ENCODE results near the gene TBK1.
A peak's percentile ranks its signal among the peaks of the same experiment; 100 is the strongest.
"Not testable (repeated sequence)": the region's sequence is repeated elsewhere in the genome, so short reads cannot be mapped to it uniquely, and the experiment has no call there.

The TBK1 gene

DNA sequence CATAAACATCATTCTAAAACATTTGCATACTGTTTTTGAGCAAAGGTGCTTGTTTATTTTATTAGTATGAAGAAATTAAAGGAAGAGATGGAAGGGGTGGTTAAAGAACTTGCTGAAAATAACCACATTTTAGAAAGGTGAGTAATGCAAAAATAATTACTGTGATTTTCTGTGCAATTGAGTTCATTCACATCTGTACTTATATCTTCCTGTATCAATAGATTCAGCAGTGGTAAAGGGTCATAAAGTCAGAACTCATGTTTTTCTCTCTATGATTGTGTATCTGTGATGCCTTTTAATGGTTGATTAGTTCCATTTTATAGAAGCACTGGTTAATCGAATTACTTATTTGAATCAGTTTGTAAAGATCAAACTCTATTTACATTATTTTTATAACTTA lies 46.0 kb downstream of the TBK1 start:
- no peak for DNase-seq

- DNase-seq: no peak
Measured at GRCh38 chr12:64500394-64500793, 48.5 kb downstream of the TBK1 start.

- no peak for DNase-seq
Measured at GRCh38 chr12:64501486-64501885, 49.6 kb downstream of the TBK1 start.

DNA sequence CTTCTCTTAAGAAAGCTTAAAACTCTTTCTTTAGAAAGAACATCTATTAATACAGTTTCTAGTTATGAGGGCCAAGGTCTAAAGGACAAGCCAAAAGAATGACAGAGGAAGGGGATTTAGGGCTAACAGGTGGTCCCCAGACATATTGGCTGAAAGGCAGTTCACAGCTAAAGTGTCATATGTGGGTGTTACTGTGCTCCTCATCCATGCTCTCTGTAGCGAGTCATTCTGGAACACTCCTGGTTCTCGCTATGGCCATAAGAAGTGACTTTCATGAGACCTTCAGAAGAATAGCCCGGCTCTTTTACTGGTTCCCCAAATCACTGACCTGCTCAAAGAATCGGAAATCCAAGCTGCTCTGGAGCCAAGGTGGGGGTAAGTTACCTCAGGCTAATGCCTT lies 55.0 kb downstream of the TBK1 start:
- no peak for DNase-seq

- no peak for DNase-seq
Measured at GRCh38 chr12:64510667-64511066, 58.7 kb downstream of the TBK1 start.

DNA sequence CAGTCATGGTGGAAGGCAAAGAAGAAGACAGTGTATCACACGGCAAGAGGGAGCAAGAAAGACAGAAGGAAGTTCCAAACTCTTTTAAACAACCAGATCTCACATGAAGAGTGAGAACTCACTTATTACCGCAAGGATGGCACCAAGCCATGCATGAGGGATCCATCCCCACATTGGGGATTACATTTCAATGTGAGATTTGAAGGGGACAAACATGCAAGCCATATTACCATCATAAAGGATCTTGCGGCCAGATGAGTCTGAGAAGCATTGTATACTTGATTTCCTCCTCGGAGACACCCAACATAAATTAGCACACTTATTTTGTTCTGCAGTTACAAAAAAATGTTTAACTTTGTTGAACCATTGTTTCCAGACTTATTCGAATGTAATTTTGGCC lies 66.5 kb downstream of the TBK1 start:
- no peak for DNase-seq

DNA sequence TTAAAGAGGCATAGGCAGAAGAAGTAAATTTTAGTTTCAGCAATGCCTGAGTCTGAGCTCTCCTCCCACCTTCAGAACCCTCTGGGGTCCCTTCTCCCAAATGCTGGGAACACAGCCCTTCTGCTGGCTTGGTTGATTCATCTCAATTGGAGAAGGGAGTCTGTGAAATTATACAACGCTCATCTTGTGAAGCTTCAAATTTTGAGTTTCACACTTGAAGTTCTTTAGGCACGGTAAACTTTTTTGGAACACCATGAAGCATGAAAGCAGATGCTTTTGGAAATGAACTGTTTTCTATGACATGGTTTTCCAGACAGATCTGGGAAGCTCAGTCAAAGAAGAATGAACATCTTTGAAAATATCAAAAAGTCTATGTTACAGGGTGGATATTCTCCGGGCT lies 69.9 kb downstream of the TBK1 start:
- no peak for DNase-seq

GRCh38 chr12:64522316-64522715 lies 70.4 kb downstream of the TBK1 start:
- no peak for DNase-seq

DNA sequence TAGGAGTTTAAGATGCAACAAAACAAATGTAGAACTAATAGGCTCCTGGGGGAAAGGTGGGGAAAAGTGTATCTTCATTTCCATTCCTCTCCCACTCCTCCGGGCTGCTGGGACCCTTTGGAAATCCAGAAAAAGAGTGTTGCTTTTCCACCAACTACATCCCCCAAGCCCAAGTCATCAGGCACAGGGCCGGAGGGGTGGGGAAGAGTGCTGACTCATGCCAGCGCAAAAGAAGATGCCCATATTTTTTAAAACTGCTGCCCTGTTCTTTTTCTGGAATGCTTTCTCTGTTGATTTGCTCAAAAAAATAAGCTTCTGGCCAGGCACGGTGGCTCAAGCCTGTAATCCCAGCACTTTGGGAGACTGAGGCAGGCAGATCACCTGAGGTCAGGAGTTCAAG lies 70.9 kb downstream of the TBK1 start:
- no peak for DNase-seq

- DNase-seq: not testable (repeated sequence)
Measured at GRCh38 chr12:64523565-64524444, 71.9 kb downstream of the TBK1 start.

GRCh38 chr12:64525461-64526160 lies 73.7 kb downstream of the TBK1 start:
- no peak for DNase-seq

- DNase-seq: no peak
Measured at GRCh38 chr12:64526859-64527258, 74.9 kb downstream of the TBK1 start.

GRCh38 chr12:64528616-64529015 lies 76.7 kb downstream of the TBK1 start:
- no peak for DNase-seq

- no peak for DNase-seq
Measured at GRCh38 chr12:64530566-64530965, 78.6 kb downstream of the TBK1 start.

DNA sequence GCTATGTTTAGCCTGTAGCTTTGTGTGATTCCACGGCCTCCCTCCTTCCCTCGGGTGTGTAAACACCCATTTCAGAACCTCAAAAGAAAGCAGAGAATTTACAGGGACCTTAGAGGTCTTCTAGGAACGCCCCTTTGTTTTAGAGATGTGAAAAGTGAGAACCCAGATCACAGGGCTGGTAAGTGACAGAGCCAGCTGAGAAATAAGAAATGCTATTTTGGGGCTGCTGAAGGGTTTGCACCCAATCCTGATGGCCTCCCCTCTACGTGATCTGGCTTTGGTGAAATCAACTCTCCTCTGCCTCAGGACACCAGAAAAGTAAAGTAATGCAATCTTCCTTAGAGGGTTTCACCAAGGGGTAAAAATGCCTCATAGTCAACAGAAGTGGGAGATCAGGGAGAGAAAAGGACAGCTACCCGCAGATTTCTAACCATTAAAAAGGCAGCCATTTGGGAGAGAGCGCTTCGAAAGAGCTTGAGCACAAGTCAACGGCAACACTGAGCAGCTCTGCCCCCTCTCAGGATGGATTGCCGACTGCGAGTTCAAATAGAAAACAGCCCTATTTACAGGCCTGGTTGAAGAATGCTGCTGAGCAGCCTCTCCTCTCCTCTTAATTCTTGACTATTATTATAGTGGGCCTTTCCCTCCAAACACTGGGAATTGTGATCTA lies 79.9 kb downstream of the TBK1 start:
- no peak for DNase-seq

DNA sequence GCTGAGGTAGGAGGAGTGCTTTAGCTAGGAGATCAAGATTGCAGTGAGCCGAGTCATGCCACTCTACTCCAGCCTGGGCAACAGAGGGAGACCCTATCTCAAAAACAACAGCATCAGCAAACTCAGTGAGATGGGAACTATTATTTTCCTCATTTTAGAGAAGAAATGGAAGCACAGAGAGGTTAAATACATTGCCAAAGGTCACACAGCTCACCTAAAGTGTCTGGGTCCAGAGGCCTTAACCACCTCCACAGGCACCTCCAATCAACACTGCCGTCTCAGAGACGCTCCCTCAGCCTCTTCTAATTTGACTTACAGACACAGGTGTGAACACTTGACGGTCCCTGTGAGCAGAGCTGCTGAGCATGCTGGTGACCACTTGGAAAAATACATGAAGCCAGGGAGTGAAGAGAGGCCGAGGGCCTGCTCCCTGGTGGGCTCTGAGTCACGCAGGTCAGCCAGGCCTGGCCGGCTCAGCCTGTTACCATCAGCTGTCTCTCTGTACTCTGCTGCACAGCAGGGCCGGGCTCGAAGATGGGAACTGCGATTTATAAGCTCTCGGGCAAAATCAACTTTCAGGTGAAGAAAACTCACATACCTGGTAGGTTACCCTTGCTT lies 80.9 kb downstream of the TBK1 start:
- no peak for DNase-seq

DNA sequence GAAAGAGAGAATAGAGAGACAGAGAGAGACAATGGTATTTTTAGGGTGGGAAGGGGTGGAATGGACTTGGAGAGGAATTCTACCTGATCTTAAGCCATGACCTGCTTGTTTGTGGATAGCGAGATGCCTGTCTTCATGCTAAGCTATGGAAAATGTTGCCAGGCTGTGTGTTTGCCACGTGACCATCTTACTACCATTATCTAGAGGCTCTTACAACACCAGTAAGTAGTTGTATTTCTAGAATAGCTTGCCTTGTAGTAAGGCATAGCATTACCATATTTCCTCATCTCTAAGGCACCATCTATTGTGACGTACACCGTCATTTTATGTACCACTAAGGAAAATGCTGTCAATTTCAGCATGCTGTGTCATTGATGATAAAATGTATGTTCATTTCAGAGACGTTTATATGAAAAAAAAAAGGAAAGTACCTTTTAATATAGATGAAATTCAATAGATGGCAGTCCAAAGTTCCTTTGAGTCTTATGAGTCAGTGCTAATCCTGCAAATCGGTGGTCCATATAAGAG lies 82.8 kb downstream of the TBK1 start:
- DNase-seq: no peak

DNA sequence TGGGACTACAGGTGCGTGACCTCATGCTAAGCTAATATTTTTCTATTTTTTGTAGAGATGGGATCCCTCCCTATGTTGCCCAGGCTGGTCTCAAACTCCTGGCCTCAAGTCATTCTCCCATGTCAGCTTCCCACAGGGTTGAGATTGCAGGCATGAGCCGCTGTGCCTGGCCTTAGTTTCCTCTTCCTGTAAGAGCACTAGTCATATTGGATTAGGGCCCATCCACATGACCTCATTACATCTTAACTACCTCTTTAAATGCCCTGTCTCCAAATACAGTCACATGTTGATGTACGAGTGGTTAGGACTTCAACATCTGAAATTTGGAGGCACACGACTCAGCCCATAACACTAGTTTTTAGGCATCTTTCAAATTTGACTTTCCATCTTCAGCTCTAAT lies 86.2 kb downstream of the TBK1 start:
- DNase-seq: no peak

GRCh38 chr12:64542409-64543047 lies 90.6 kb downstream of the TBK1 start:
- DNase-seq: not testable (repeated sequence)

DNA sequence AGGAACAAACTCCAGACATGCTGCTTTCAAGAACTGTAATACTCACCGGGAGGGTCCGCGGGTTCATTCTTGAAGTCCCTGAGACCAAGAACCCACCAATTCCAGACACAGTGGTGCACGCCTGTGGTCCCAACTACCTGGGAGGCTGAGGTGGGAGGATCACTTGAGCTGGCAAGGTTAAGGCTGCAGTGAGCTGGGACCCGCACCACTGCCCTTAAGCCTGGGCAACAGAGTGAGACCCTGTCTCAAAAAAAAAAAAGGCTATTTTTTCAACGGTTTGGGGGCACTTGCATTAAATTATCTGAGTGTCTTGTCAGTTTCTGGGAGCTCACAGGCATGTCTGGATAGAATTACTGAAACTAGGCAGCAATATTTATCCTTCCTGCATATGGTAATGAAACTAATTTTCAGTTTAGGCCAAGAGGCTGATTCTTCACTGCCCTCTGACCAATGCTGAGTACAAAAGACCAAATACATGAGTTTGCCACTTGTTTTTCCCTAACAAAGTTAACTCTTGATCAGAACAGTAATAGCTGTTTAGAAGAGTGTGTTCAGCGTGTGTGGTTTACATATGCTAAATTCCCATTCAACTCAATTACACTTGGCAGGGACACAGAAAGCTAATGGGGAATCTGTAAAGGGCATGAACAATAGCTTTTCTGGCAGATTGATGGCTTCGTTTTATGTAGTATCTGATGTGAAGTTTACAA lies 92.6 kb downstream of the TBK1 start:
- DNase-seq: peak; percentile 79

GRCh38 chr12:64545081-64545382 lies 93.1 kb downstream of the TBK1 start:
- no peak for DNase-seq

DNA sequence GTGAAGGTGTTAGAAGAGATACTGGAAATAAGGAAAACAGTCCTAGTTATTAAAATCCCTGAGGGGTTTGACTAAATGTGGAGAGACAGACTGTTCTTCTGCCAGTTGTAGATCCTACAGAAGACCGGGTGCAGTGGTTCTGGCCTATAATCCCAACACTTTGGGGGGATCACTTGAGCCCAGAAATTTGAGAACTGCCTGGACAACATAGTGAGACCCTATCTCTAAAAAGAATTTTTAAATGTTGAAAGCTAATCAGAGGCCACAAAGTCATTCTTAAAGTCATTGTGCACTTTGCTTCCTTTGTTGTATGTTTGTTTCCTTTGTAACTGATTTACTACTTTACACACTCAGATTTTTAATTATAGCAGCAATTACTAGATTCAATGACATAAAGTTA lies 97.2 kb downstream of the TBK1 start:
- DNase-seq: no peak

All from NCI-H774 (cell line).